ENCODE data around the gene NAA38.

Gene NAA38

GRCh38 chr17:7888184-7888920, 31.0 kb upstream of the NAA38 start, which contains the start of gene CHD3:
TSS of gene CHD3 (plus strand) at chr17:7888789. CDS start at chr17:7889001, 212 bp downstream.
- Histone ChIP-seq H3K36me3 (ENCODE audit: control insufficient read depth in 1 of 2, insufficient read depth in 2 of 2, low read length in 2 of 2) (peaks cover 3 to 20% of the 10 kb centered on the region in 2 donors), H3K9me3 (ENCODE audit: control insufficient read depth in 1 of 2, low read length in 2 of 2) (no peaks in the 10 kb centered on the region), H3K4me1 (ENCODE audit: control insufficient read depth in 1 of 2, insufficient read depth in 2 of 2, low read length in 2 of 2) (peaks cover 39 to 48% of the 10 kb centered on the region in 2 donors), H3K27ac (ENCODE audit: low read depth, low read length) (peak within 1 kb of the TSS; percentile 90), H3K4me3 (ENCODE audit: low read depth in 1 of 2, low read length in 2 of 2) (peak within 1 kb of the TSS; percentile 83 to 90), H3K9ac (ENCODE audit: low read depth in 1 of 2, low read length in 2 of 2) (peak within 1 kb of the TSS; percentile 53 to 96), H3K27me3 (ENCODE audit: control insufficient read depth in 1 of 2, insufficient read depth in 2 of 2, low read length in 2 of 2) (no peaks in the 10 kb centered on the region)

DNA sequence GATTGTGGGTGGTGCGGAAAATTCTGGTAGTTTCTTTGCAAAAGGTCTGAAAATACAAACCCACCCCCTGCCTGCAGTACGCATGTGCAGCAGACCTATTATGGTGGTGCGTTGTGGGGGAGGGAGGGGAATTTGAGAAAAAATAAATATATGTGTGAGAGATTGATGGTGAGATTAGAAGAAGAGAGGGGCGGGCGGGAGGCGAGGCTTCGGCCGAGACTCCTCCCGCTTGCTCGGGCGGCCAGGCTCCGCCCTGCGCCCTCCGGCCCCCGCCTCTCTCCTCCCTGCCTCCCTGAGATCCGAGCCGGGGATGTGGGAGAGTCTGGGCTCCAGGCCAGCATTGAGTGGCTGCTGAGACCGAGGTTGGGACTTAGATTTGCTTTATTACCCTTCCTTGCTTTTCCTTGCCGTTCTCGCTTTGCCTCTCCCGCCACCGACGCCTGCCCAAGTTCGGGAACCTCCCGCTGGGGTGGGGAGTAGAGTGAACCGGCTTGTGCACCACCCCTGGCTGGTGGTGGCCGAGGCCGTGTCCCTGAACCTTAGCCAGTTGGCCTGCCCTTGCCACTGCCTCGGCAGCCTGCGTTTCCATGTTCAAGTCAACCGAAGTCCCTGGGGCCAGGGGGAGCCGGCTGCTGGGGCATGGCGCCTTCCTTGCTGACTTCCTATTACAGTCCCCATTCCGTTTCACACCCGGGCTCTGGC, 30.3 kb upstream of the NAA38 start:
- Histone ChIP-seq H3K9me3 (ENCODE audit: control insufficient read depth in 1 of 2, low read length in 2 of 2) (no peaks in the 10 kb centered on the region), H3K4me3 (ENCODE audit: low read depth in 1 of 2, low read length in 2 of 2) (peak overlapping the region; percentile 83 to 90), H3K36me3 (ENCODE audit: control insufficient read depth in 1 of 2, insufficient read depth in 2 of 2, low read length in 2 of 2) (peaks cover 0 to 15% of the 10 kb centered on the region in 2 donors), H3K27ac (ENCODE audit: low read depth, low read length) (peak overlapping the region; percentile 90), H3K4me1 (ENCODE audit: control insufficient read depth in 1 of 2, insufficient read depth in 2 of 2, low read length in 2 of 2) (peaks cover 45 to 52% of the 10 kb centered on the region in 2 donors), H3K9ac (ENCODE audit: low read depth in 1 of 2, low read length in 2 of 2) (peak overlapping the region; percentile 80 to 96), H3K27me3 (ENCODE audit: control insufficient read depth in 1 of 2, insufficient read depth in 2 of 2, low read length in 2 of 2) (no peaks in the 10 kb centered on the region)

DNA sequence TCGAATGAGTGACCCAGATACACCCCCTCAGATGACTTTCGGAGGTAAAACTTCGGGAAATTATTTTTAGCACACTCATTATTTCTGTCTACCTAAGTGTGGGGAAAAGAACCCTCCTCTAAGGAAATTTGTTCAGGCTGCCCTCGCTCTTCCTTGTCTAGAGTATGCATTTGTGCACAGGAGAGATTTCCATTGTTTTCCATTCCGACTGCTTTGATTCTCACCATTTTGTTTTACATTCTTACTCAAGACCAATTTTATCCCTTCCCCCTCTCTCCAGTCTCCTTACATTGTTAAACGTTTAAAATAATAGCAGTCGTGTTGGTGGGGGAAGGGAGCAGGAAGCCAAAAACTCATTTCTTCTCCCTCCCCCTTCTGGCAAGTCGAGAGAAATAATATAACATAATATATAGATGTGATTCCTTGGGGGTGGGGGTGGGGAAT, 29.7 kb upstream of the NAA38 start:
- H3K27me3 ChIP-seq (ENCODE audit: control insufficient read depth in 1 of 2, insufficient read depth in 2 of 2, low read length in 2 of 2): no peaks in the 10 kb centered on the region
- peaks cover 0 to 12% of the 10 kb centered on the region in 2 donors for H3K36me3 ChIP-seq (ENCODE audit: control insufficient read depth in 1 of 2, insufficient read depth in 2 of 2, low read length in 2 of 2)
- H3K9me3 ChIP-seq (ENCODE audit: control insufficient read depth in 1 of 2, low read length in 2 of 2): no peaks in the 10 kb centered on the region
- H3K4me1 ChIP-seq (ENCODE audit: control insufficient read depth in 1 of 2, insufficient read depth in 2 of 2, low read length in 2 of 2): peaks cover 51 to 57% of the 10 kb centered on the region in 2 donors
- H3K9ac ChIP-seq (ENCODE audit: low read depth in 1 of 2, low read length in 2 of 2): peak overlapping the region; percentile 80 to 96
- peak overlapping the region; percentile 88 for H3K27ac ChIP-seq (ENCODE audit: low read depth, low read length)
- H3K4me3 ChIP-seq (ENCODE audit: low read depth in 1 of 2, low read length in 2 of 2): peak overlapping the region; percentile 83 to 90

DNA sequence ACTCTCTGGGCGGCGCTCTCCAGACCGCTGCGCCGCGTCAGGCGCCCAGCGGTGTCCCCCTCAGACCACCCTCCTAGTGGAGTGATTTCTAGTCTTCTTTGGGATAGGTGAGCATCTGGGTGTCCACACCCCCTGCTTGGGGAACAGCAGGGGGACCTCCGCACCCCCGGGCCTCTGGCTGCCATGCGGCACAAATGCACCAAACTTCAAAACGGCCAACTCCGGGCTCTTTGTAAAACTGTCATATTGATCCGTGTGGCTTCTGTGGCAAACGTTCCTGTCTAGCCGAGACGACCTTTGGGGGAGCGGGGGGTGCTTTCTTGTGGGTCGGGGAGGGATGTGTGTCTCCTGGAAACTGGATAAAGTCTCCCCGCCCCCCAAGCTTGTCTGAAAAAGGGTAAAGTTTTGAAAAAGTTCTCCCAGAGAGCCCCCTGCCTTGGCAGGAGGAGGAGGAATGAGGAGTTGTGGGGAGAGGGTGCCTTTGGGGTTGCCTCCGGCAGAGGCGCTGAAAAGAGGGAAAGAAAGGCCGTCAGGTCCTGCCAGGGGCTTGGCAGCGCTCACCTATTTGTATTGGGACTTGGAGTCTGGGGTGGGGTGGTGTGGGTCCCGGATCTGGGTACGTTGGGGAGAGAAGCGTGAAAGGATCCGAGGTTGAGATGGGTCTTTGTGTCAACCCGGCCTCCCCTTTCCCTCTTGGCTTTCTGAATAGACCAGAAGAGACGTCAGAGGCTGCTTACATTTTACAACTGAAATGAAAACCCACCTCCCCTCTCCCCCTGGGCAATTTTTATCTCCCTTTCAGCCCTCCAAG, 29.1 kb upstream of the NAA38 start:
- peak overlapping the region; percentile 88 for H3K27ac ChIP-seq (ENCODE audit: low read depth, low read length)
- peak overlapping the region; percentile 83 to 90 for H3K4me3 ChIP-seq (ENCODE audit: low read depth in 1 of 2, low read length in 2 of 2)
- no peaks in the 10 kb centered on the region for H3K9me3 ChIP-seq (ENCODE audit: control insufficient read depth in 1 of 2, low read length in 2 of 2)
- H3K4me1 ChIP-seq (ENCODE audit: control insufficient read depth in 1 of 2, insufficient read depth in 2 of 2, low read length in 2 of 2): peaks cover 52 to 60% of the 10 kb centered on the region in 2 donors
- no peaks in the 10 kb centered on the region for H3K27me3 ChIP-seq (ENCODE audit: control insufficient read depth in 1 of 2, insufficient read depth in 2 of 2, low read length in 2 of 2)
- H3K9ac ChIP-seq (ENCODE audit: low read depth in 1 of 2, low read length in 2 of 2): peak overlapping the region; percentile 80 to 96
- H3K36me3 ChIP-seq (ENCODE audit: control insufficient read depth in 1 of 2, insufficient read depth in 2 of 2, low read length in 2 of 2): peaks cover 0 to 9% of the 10 kb centered on the region in 2 donors

GRCh38 chr17:7885367-7886226, 28.2 kb upstream of the NAA38 start:
- Histone ChIP-seq H3K9me3 (ENCODE audit: control insufficient read depth in 1 of 2, low read length in 2 of 2) (no peaks in the 10 kb centered on the region), H3K27ac (ENCODE audit: low read depth, low read length) (peak overlapping the region; percentile 88), H3K9ac (ENCODE audit: low read depth in 1 of 2, low read length in 2 of 2) (peak overlapping the region; percentile 80 to 96), H3K27me3 (ENCODE audit: control insufficient read depth in 1 of 2, insufficient read depth in 2 of 2, low read length in 2 of 2) (no peaks in the 10 kb centered on the region), H3K4me3 (ENCODE audit: low read depth in 1 of 2, low read length in 2 of 2) (peak overlapping the region; percentile 83 to 90), H3K36me3 (ENCODE audit: control insufficient read depth in 1 of 2, insufficient read depth in 2 of 2, low read length in 2 of 2) (peaks cover under 1 to 2% of the 10 kb centered on the region in 2 donors), H3K4me1 (ENCODE audit: control insufficient read depth in 1 of 2, insufficient read depth in 2 of 2, low read length in 2 of 2) (peaks cover 52 to 60% of the 10 kb centered on the region in 2 donors)

- Histone ChIP-seq H3K36me3 (ENCODE audit: control insufficient read depth in 1 of 2, insufficient read depth in 2 of 2, low read length in 2 of 2) (peaks cover 4 to 5% of the 10 kb centered on the region in 2 donors), H3K27me3 (ENCODE audit: control insufficient read depth in 1 of 2, insufficient read depth in 2 of 2, low read length in 2 of 2) (no peaks in the 10 kb centered on the region), H3K4me3 (ENCODE audit: low read depth in 1 of 2, low read length in 2 of 2) (peak overlapping the region; percentile 66 to 83), H3K27ac (ENCODE audit: low read depth, low read length) (no peak overlapping the region), H3K9ac (ENCODE audit: low read depth in 1 of 2, low read length in 2 of 2) (peak overlapping the region in 1 of 2 donors; percentile 96), H3K4me1 (ENCODE audit: control insufficient read depth in 1 of 2, insufficient read depth in 2 of 2, low read length in 2 of 2) (peaks cover 50 to 56% of the 10 kb centered on the region in 2 donors), H3K9me3 (ENCODE audit: control insufficient read depth in 1 of 2, low read length in 2 of 2) (no peaks in the 10 kb centered on the region)
These were observed 27.4 kb upstream of the NAA38 start for GRCh38 chr17:7884581-7885366.

GRCh38 chr17:7883781-7884386, 26.5 kb upstream of the NAA38 start:
- Histone ChIP-seq H3K4me1 (ENCODE audit: control insufficient read depth in 1 of 2, insufficient read depth in 2 of 2, low read length in 2 of 2) (peaks cover 42 to 47% of the 10 kb centered on the region in 2 donors), H3K9ac (ENCODE audit: low read depth in 1 of 2, low read length in 2 of 2) (peak overlapping the region in 1 of 2 donors; percentile 6), H3K4me3 (ENCODE audit: low read depth in 1 of 2, low read length in 2 of 2) (peak overlapping the region in 1 of 2 donors; percentile 39)

GRCh38 chr17:7882629-7883028, 25.3 kb upstream of the NAA38 start:
- no peaks in the 10 kb centered on the region for H3K9me3 ChIP-seq (ENCODE audit: control insufficient read depth in 1 of 2, low read length in 2 of 2)
- H3K4me3 ChIP-seq (ENCODE audit: low read depth in 1 of 2, low read length in 2 of 2): no peak overlapping the region
- H3K27me3 ChIP-seq (ENCODE audit: control insufficient read depth in 1 of 2, insufficient read depth in 2 of 2, low read length in 2 of 2): no peaks in the 10 kb centered on the region
- H3K27ac ChIP-seq (ENCODE audit: low read depth, low read length): no peak overlapping the region
- peaks cover 4 to 9% of the 10 kb centered on the region in 2 donors for H3K36me3 ChIP-seq (ENCODE audit: control insufficient read depth in 1 of 2, insufficient read depth in 2 of 2, low read length in 2 of 2)
- H3K4me1 ChIP-seq (ENCODE audit: control insufficient read depth in 1 of 2, insufficient read depth in 2 of 2, low read length in 2 of 2): peaks cover 29 to 34% of the 10 kb centered on the region in 2 donors
- H3K9ac ChIP-seq (ENCODE audit: low read depth in 1 of 2, low read length in 2 of 2): no peak overlapping the region

More at GRCh38 chr17:7883781-7884386, 26.5 kb upstream of the NAA38 start:
- no peaks in the 10 kb centered on the region for H3K9me3 ChIP-seq (ENCODE audit: control insufficient read depth in 1 of 2, low read length in 2 of 2)
- no peaks in the 10 kb centered on the region for H3K27me3 ChIP-seq (ENCODE audit: control insufficient read depth in 1 of 2, insufficient read depth in 2 of 2, low read length in 2 of 2)
- no peak overlapping the region for H3K27ac ChIP-seq (ENCODE audit: low read depth, low read length)
- peaks cover 4 to 9% of the 10 kb centered on the region in 2 donors for H3K36me3 ChIP-seq (ENCODE audit: control insufficient read depth in 1 of 2, insufficient read depth in 2 of 2, low read length in 2 of 2)
